AG08395 (cell line): ENCODE data around the gene APOL6.

Experiments
- DNase-seq: peaks from one replicate; pipeline ENCODE4 v3.0.0; 2012; ENCODE audit warnings: mixed read lengths, low spot score

Gene APOL6

DNA sequence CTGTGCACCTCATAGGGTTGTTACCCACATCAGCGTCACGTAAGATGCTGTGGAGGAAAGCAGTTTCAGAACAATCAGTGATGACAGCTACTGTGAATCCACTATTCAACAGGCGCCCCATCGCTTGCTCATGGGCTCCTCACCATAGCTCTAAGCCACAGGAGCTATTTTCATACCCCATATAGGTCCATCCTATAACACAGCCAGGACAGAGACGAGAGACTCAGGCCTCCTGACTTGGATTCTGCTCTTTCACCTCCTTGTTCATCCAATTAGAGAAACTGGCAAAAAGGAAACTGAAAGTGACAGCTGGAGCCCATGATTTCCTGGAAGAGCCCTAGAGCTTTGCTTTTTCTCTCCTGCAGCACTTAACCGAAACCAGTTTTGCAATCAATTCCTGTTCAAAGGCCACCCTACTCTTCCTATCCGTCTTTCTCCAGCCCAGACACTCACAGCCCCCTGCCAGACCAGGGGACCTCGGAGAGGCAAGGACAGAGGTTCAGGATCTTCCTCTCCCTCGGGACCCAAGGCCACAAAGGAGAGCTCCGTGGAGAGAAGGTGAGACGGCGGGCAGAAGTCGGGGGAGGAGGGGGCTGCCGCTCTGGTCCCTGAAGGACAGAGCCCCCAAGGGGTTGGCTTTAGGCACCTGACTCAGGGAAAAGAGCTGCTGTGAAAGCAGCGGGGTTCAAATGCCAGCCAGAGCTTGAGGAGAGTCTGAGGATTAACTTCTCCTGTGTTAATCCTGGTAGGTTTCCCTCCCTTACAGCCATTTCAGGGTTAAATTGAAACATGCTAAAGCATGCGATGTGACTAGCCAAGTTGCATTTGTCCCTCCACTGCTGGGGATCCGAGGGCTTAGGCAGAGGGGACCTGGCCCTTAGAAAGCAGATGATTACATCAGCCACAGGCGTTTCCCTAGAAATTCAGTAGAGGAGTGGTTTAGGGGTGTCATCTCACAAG lies at the start of gene APOL6:
Gene APOL6 (plus strand): TSS at position 381 of the 960 bp plus-strand sequence. CDS start 7,980 bp downstream, outside the sequence.
- DNase-seq = peak; percentile 67

- no peak for DNase-seq
Observed at GRCh38 chr22:35599364-35599763, 48.9 kb upstream of the APOL6 start.

DNA sequence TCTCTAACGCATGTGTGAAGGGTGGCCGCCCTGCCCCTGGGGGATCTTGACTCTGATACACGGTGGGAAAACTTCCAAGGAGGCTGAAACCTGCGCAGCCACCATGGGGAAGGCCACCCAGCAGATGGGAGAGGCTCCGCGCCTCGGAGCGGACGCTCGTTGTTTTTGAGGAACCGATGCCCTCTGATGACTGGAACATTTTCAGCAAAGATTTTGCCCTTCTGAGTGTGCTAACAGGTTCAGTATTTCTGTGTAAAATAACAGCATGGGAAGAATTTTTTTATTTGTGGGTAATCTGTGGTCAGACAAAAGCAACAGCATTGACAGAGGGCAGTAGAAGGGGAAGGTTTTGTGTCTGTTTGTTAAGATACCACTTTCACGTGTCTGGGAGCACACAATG lies 47.8 kb upstream of the APOL6 start:
- DNase-seq = no peak

GRCh38 chr22:35601013-35601580 lies 47.1 kb upstream of the APOL6 start:
- DNase-seq = no peak

DNA sequence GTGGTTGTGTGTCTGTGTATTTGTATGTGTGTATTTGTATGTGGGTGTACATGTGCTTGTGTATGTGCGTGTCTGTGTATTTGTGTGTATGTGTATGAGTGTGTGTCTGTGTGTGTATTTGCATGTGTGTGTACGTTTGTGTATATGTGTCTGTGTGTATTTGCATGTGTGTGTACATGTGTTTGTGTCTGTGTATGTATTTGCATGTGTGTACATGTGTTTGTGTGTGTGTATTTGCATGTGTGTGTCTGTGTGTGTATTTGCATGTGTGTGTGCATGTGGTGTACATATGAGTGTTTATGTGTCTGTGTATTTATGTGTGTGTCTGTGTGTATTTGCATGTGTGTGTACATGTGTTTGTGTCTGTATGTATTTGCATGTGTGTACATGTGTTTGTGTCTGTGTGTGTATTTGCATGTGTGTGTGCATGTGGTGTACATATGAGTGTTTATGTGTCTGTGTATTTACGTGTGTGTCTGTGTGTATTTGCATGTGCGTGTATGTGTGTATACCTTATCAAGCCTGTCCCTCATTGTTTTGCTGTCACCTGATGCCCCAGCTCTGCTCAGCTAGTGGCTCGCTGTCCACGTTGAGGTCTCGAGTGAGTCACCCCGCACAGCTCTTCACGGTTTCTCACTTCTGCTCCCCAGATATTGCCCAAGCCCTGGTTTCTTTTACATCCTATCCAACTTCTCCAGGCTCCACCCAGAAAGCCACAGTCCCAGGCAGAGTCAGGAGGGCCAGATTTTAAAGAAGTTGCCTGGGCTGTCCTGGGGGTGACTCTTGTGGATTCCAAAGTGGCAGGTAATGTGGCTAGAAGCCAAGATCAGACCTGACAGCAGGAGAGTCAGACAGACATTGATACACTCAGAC lies 46.3 kb upstream of the APOL6 start:
- peak; percentile 86 for DNase-seq

DNA sequence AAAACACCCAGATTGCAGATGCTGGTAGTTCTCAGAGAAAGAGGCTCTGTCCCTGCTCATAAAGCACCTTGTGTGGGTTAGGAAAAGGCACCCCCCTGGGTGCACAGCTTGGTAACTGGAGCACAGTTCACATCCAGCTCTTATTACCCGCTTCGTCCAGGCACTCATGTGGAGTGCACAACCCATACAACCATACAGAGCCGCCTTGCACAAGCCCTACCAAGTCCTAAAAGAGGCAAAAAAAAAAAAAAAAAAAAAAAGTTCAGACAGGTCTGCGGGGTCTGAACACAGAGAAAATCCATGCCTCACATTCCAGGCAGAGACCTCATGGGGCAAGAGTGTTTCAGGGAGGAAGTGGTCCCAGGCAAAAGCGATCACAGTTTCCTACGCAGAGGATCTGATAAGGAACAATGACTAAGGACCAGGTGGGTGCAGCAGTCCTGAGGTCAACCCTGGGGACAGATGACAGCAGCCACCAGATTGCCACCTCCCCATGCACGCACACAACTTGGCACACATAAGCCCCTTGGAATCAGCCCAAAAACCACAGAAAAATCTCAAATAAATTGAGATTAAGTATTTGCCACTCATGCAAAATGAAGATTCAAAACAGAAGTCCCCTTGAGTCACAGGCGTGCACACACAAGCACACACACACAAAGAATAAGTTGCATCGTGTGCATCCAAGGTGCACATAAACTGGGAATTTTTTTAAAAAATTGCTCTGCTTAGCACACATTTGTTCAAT lies 43.5 kb upstream of the APOL6 start:
- DNase-seq = no peak

- DNase-seq = no peak
Observed at GRCh38 chr22:35605369-35605680, 42.9 kb upstream of the APOL6 start.

GRCh38 chr22:35605851-35606481 lies 42.3 kb upstream of the APOL6 start:
- no peak for DNase-seq

GRCh38 chr22:35606916-35607315 lies 41.3 kb upstream of the APOL6 start:
- no peak for DNase-seq

- no peak for DNase-seq
Observed at GRCh38 chr22:35608088-35608487, 40.2 kb upstream of the APOL6 start.

DNA sequence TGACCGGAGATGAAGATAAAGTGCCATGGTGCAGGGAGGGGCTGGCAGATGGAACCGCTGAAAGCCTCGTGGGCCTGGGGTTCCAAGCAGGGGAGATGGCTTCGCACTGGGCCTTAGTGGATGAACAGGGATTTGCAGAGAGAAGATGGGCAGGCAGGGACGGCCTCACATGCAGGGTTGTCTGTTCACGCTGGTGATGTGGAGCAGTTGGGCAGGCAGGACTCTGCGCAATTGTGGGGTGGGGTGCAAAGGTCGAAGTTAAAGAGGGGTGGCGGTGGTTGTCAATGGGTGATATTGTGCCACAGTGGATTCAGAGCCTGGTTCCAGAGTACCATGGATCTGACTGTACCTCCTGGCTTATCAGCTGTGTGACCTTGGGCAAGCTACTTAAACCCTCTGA lies 39.0 kb upstream of the APOL6 start:
- no peak for DNase-seq

- DNase-seq = no peak
Observed at GRCh38 chr22:35609761-35610160, 38.5 kb upstream of the APOL6 start.

DNA sequence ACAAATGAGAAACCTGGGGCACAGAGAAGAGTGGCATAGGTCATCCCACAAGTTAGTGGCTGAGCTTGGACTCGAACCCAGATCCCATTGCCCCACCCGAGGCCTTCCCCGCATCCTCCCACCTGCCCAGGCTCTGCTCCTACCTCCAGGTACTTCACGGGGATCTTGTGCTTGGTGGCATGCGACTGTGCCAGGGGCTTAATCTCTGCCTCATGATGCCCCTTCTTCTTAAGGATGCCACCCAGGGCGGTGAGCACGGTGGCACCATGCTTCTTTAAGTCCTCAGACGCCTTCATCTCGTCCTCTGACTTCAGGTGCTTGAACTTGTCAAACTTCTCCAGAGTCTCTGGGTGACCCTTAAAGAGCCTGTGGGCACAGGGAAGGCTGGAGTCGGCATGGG lies 37.5 kb upstream of the APOL6 start:
- DNase-seq = no peak

GRCh38 chr22:35611200-35611890 lies 36.9 kb upstream of the APOL6 start:
- DNase-seq = no peak

DNA sequence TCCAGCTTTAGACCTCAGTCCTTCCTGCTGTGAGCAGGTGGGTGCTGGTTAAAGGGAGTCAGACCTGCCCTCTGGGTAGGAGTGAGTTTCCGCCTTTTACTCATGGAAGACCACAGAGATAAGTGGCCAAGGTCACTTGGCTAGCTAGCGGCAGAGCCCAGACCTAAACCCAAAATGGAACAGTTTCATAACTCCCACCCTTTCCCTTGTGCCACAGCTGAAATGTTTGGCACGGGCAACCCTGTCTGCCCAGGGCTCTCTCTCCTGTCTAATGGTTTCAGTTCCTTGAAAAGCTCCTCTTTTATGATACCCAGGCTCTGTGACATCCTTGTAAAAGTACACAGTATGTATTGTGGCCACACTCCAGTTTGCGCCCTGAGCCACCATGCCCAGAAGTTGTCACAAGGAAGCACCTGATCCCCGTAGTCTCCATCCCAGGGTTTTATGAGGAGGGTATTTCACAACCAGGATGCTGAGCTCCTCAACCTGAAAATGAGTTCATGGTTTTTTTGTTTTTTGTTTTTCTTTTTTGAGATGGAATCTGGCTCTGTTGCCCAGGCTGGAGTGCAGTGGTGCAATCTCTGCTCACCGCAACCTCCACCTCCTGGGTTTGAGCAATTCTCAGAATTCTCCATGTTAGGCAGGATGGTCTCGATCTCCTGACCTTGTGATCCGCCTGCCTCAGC lies 36.2 kb upstream of the APOL6 start:
- no peak for DNase-seq

DNA sequence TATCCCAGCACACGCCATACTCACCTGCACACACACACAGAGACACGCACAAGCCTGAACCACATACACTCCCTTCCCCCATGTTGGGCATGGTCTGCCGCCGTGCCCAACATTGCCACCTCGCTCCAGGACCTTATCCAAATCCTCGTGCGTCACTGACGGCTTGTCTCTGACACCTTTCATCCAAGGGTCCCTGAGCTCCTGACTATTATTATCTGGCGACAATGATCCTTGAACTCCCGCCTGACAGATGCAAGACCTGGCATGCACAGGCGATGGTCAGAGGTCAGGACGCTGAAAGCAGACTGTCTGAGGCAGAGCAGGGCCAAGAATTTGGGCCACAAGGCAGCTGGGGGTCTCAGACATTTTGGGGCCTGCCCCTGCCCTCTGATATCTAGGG lies 35.3 kb upstream of the APOL6 start:
- no peak for DNase-seq

- no peak for DNase-seq
Observed at GRCh38 chr22:35614404-35614803, 33.8 kb upstream of the APOL6 start.

GRCh38 chr22:35615156-35615555 lies 33.1 kb upstream of the APOL6 start:
- DNase-seq = no peak

GRCh38 chr22:35616043-35616442 lies 32.2 kb upstream of the APOL6 start:
- DNase-seq = no peak

- DNase-seq = no peak
Observed at GRCh38 chr22:35617137-35617755, 31.0 kb upstream of the APOL6 start, which contains the start of gene MB. MB (minus strand) TSS chr22:35617329; CDS start chr22:35617257, 72 bp downstream.
